ENCODE data around the gene NPS.

GRCh38 chr10:127585519-127586023 lies 36.5 kb downstream of the NPS start:
- TF ChIP-seq CTCF (IDR thresholded peaks at IDR 0.05; ENCODE audit: low read depth, low read length): no peak
- TF ChIP-seq EZH2phosphoT487 (IDR thresholded peaks at IDR 0.05; ENCODE audit: low read depth): no peak
